Measurements from ENCODE around the gene SH3BGRL3. TPM values are rescaled to one million over a fixed set of nuclear protein-coding genes. Genes with fewer than 3 reads are reported as not detected.
"Not testable (repeated sequence)": the region's sequence is repeated elsewhere in the genome, so short reads cannot be mapped to it uniquely, and the experiment has no call there.

SH3BGRL3 gene
- total RNA-seq (2014; rRNA removed) = 221 and 264 TPM in 2 replicates
- polyA plus RNA-seq (2012) = 980 TPM

GRCh38 chr1:26279456-26280332 is at the start of gene SH3BGRL3:
SH3BGRL3 (plus strand) TSS chr1:26280086; CDS start chr1:26280156, 70 bp downstream.
- peak; percentile 81 for DNase-seq (ENCODE audit: low read depth)

GRCh38 chr1:26230682-26231081 is 49.2 kb upstream of the SH3BGRL3 start:
- DNase-seq (ENCODE audit: low read depth) = not testable (repeated sequence)

GRCh38 chr1:26233903-26234643 is 45.8 kb upstream of the SH3BGRL3 start, which contains the start of gene CEP85:
CEP85 (plus strand) TSS chr1:26234200; CDS start chr1:26239784, 5,584 bp downstream.
- peak; percentile 93 for DNase-seq (ENCODE audit: low read depth)

- peak; percentile 20 for DNase-seq (ENCODE audit: low read depth)
These were observed 45.1 kb upstream of the SH3BGRL3 start for GRCh38 chr1:26234644-26235370.

GRCh38 chr1:26237230-26237966 is 42.5 kb upstream of the SH3BGRL3 start:
- peak; percentile 32 for DNase-seq (ENCODE audit: low read depth)

- DNase-seq (ENCODE audit: low read depth) = peak; percentile 41
These were observed 40.0 kb upstream of the SH3BGRL3 start for GRCh38 chr1:26239936-26240335.

GRCh38 chr1:26252718-26253117 is 27.2 kb upstream of the SH3BGRL3 start:
- no peak for DNase-seq (ENCODE audit: low read depth)

GRCh38 chr1:26254404-26254803 is 25.5 kb upstream of the SH3BGRL3 start:
- no peak for DNase-seq (ENCODE audit: low read depth)

GRCh38 chr1:26257222-26257621 is 22.7 kb upstream of the SH3BGRL3 start:
- no peak for DNase-seq (ENCODE audit: low read depth)

- no peak for DNase-seq (ENCODE audit: low read depth)
These were observed 20.9 kb upstream of the SH3BGRL3 start for GRCh38 chr1:26259005-26259404.

- no peak for DNase-seq (ENCODE audit: low read depth)
These were observed 20.3 kb upstream of the SH3BGRL3 start for GRCh38 chr1:26259578-26259977.

GRCh38 chr1:26263212-26263611 is 16.7 kb upstream of the SH3BGRL3 start:
- no peak for DNase-seq (ENCODE audit: low read depth)

GRCh38 chr1:26265405-26265804 is 14.5 kb upstream of the SH3BGRL3 start:
- DNase-seq (ENCODE audit: low read depth) = no peak

- DNase-seq (ENCODE audit: low read depth) = no peak
These were observed 11.3 kb upstream of the SH3BGRL3 start for GRCh38 chr1:26268290-26269197.

GRCh38 chr1:26269198-26269550 is 10.7 kb upstream of the SH3BGRL3 start:
- DNase-seq (ENCODE audit: low read depth) = no peak

GRCh38 chr1:26274801-26275425 is 5.0 kb upstream of the SH3BGRL3 start:
- peak; percentile 76 for DNase-seq (ENCODE audit: low read depth)

- DNase-seq (ENCODE audit: low read depth) = peak; percentile 95
These were observed 4.1 kb upstream of the SH3BGRL3 start for GRCh38 chr1:26275580-26276431.

- no peak for DNase-seq (ENCODE audit: low read depth)
These were observed 3.5 kb upstream of the SH3BGRL3 start for GRCh38 chr1:26276432-26276838.

GRCh38 chr1:26277261-26277661 is 2.6 kb upstream of the SH3BGRL3 start:
- no peak for DNase-seq (ENCODE audit: low read depth)
